ENCODE results near the gene MSI2.

GRCh38 chr17:57234061-57234738 lies 22.1 kb upstream of the MSI2 start:
- no peak for TF ChIP-seq CTCF (conservative IDR thresholded peaks at IDR 0.05; ENCODE audit: low read length)
- no peak for TF ChIP-seq EZH2phosphoT487 (IDR thresholded peaks at IDR 0.05; ENCODE audit: borderline replicate concordance, low read depth, low read length)
